HCT116 (cell line): ENCODE results near the gene TEF. TPM values are rescaled to one million over a fixed set of nuclear protein-coding genes. Genes with fewer than 3 reads are reported as not detected.

Experiments
- ATAC-seq: fragments of 200-7000 bp; cut with Tn5 transposase; 2 replicates; pipeline ENCODE4 v1.9.1; 2020; ENCODE audit warnings: mild to moderate bottlenecking, moderate library complexity
- BruUV-seq: library from RNA; stranded (reverse); fragments of 400-500 nt; replicated peaks from 2 replicates; lab custom pipeline; 2021; lab: Mats Ljungman, UMichigan
- CTCF ChIA-PET: fragments of 300-600 bp; sonication (Branson Sonifier 250); formaldehyde crosslinking; loops from one replicate; lab custom pipeline; 2021; ENCODE audit warnings: antibody characterized with exemption; lab: Charles Lee
- POLR2A ChIA-PET: fragments of 300-600, 350-600 bp; sonication (Branson Sonifier 250); formaldehyde crosslinking; loops from one replicate; lab custom pipeline; 2021; ENCODE audit warnings: antibody characterized with exemption; lab: Charles Lee
- RAD21 ChIA-PET, 2 experiments: fragments of 300-600 bp; sonication (Branson Sonifier 250); formaldehyde crosslinking; loops; one replicate each; lab custom pipeline; 2023; ENCODE audit warnings: low total read pairs in 2 of 2; ENCODE audit not compliant: uncharacterized antibody in 2 of 2, unreplicated experiment in 2 of 2, low non-redundant PET in 1 of 2; lab: Charles Lee
- DNase-seq: peaks from one replicate; pipeline ENCODE4 v3.0.0-alpha.2; 2010; ENCODE audit warnings: low read depth, low spot score
- H2AFZ ChIP-seq: fragments of 200-600 bp; shearing (Covaris generic), sonication (generic); 2 replicates; pipeline ENCODE4 v1.6.1; 2017; ENCODE audit warnings: low read depth, mixed run types, mixed read lengths, antibody characterized with exemption, low read length; ENCODE audit not compliant: poor library complexity, severe bottlenecking
- H3K27ac ChIP-seq: 2 replicates; pipeline ENCODE4 v1.5.1; 2012; ENCODE audit warnings: low read depth, low read length
- H3K27me3 ChIP-seq: fragments of 200-600 bp; sonication (generic); 2 replicates; pipeline ENCODE4 v1.6.1; 2016; ENCODE audit warnings: mixed run types, low read length, mixed read lengths; ENCODE audit not compliant: insufficient read depth
- H3K36me3 ChIP-seq, 2 experiments: fragments of 200-500 bp in 1 of 2; fragments of 200-600 bp in 1 of 2; sonication (Bioruptor generic) in 1 of 2; sonication (generic) in 1 of 2; 2 replicates each; pipeline versions ENCODE4 v1.5.1 to v1.6.1; 2014 to 2016; ENCODE audit warnings: low read length in 2 of 2, inconsistent platforms in 1 of 2, mixed read lengths in 1 of 2, mixed run types in 1 of 2; ENCODE audit not compliant: insufficient read depth in 2 of 2, control insufficient read depth in 1 of 2
- H3K4me1 ChIP-seq, 2 experiments: fragments of 200-600 bp in 1 of 2; sonication (generic) in 1 of 2; 2 replicates each; pipeline versions ENCODE4 v1.5.1 to v1.6.1; 2012 to 2017; ENCODE audit warnings: low read length in 2 of 2, inconsistent platforms in 1 of 2, mild to moderate bottlenecking in 1 of 2, mixed read lengths in 1 of 2, mixed run types in 1 of 2, moderate library complexity in 1 of 2; ENCODE audit not compliant: insufficient read depth in 2 of 2, control insufficient read depth in 1 of 2
- H3K4me2 ChIP-seq: fragments of 200-600 bp; sonication (generic); 2 replicates; pipeline ENCODE4 v1.6.1; 2017; ENCODE audit warnings: mixed run types, low read length, mixed read lengths
- H3K4me3 ChIP-seq, 2 experiments: fragments of 200-600 bp in 1 of 2; sonication (generic) in 1 of 2; replicated peaks in 1 of 2; 2 replicates each; pipeline ENCODE4 v1.5.1; 2011 to 2016; ENCODE audit warnings: low read length in 2 of 2, control low read depth in 1 of 2, low read depth in 1 of 2, mild to moderate bottlenecking in 1 of 2, mixed read lengths in 1 of 2, mixed run types in 1 of 2
- H3K79me2 ChIP-seq: fragments of 200-600 bp; sonication (generic); 2 replicates; pipeline ENCODE4 v1.6.1; 2017; ENCODE audit warnings: mild to moderate bottlenecking, mixed run types, low read length, moderate library complexity, mixed read lengths; ENCODE audit not compliant: insufficient read depth
- H3K9ac ChIP-seq: fragments of 200-600 bp; sonication (generic); 2 replicates; pipeline ENCODE4 v1.6.1; 2016; ENCODE audit warnings: low read length, mixed read lengths
- H3K9me2 ChIP-seq: fragments of 200-600 bp; sonication (generic), shearing (Covaris generic); 2 replicates; pipeline ENCODE4 v1.6.1; 2017; ENCODE audit warnings: mixed run types, mild to moderate bottlenecking, moderate library complexity; ENCODE audit not compliant: insufficient read depth
- H3K9me3 ChIP-seq, 2 experiments: fragments of 200-500 bp in 1 of 2; fragments of 200-600 bp in 1 of 2; sonication (Bioruptor generic) in 1 of 2; sonication (generic) in 1 of 2; 2 replicates each; pipeline ENCODE4 v1.6.1; 2014 to 2017; ENCODE audit warnings: low read length in 2 of 2, mixed read lengths in 2 of 2, inconsistent platforms in 1 of 2, low read depth in 1 of 2, mild to moderate bottlenecking in 1 of 2, mixed run types in 1 of 2, moderate library complexity in 1 of 2; ENCODE audit not compliant: control insufficient read depth in 1 of 2, insufficient read depth in 1 of 2
- H4K20me1 ChIP-seq: fragments of 200-600 bp; sonication (generic), shearing (Covaris generic); 2 replicates; pipeline ENCODE4 v1.6.1; 2017; ENCODE audit warnings: mixed run types, mild to moderate bottlenecking, moderate library complexity; ENCODE audit not compliant: insufficient read depth
- CEBPB ChIP-seq: IDR thresholded peaks from 2 replicates; pipeline ENCODE4 v1.6.1; 2012; ENCODE audit warnings: low read depth
- EZH2 ChIP-seq: fragments of 200-600 bp; sonication (generic); IDR thresholded peaks from 2 replicates; pipeline ENCODE4 v1.6.1; 2017; ENCODE audit warnings: antibody characterized with exemption, mixed run types
- EZH2phosphoT487 ChIP-seq: fragments of 200-600 bp; IDR thresholded peaks from 2 replicates; pipeline ENCODE4 v1.6.1; 2018; ENCODE audit warnings: antibody characterized with exemption, borderline replicate concordance
- JUND ChIP-seq: IDR thresholded peaks from 2 replicates; pipeline ENCODE4 v1.6.1; 2012
- POLR2A ChIP-seq: IDR thresholded peaks from 2 replicates; pipeline ENCODE4 v1.7.0; 2011; ENCODE audit warnings: borderline replicate concordance; ENCODE audit not compliant: insufficient read depth, insufficient read length; ENCODE audit errors: extremely low read depth
- POLR2AphosphoS5 ChIP-seq: IDR thresholded peaks from 2 replicates; pipeline ENCODE4 v1.6.1; 2011; ENCODE audit warnings: mild to moderate bottlenecking, low read depth, low read length, moderate library complexity
- RAD21 ChIP-seq: IDR thresholded peaks from 2 replicates; pipeline ENCODE4 v1.6.1; 2012; ENCODE audit warnings: low read depth, mild to moderate bottlenecking
- SIN3A ChIP-seq: IDR thresholded peaks from 2 replicates; pipeline ENCODE4 v1.6.1; 2012; ENCODE audit warnings: low read depth
- SRF ChIP-seq: IDR thresholded peaks from 2 replicates; pipeline ENCODE4 v1.6.1; 2012; ENCODE audit warnings: low read depth
- TCF7L2 ChIP-seq: IDR thresholded peaks from 2 replicates; pipeline ENCODE4 v1.7.0; 2011; ENCODE audit warnings: borderline replicate concordance, inconsistent platforms; ENCODE audit not compliant: insufficient read depth, insufficient read length; ENCODE audit errors: extremely low read depth
- YY1 ChIP-seq: IDR thresholded peaks from 2 replicates; pipeline ENCODE4 v1.6.1; 2011; ENCODE audit warnings: low read length, low read depth, moderate library complexity, mild to moderate bottlenecking; ENCODE audit not compliant: insufficient replicate concordance; ENCODE audit errors: extremely low read depth
- ZFX ChIP-seq: fragments of 450-650 bp; IDR thresholded peaks from 2 replicates; pipeline ENCODE4 v1.6.1; 2017
- intact Hi-C: fragments of 100-400 bp; cut with micrococcal nuclease; formaldehyde crosslinking; loops from 2 replicates; pipeline ENCODE4 v1.10.0; 2022
- total RNA-seq: library from RNA; stranded (reverse); gene quantifications from one replicate; pipeline ENCODE4 v1.2.1, GENCODE V29; 2021; ENCODE audit not compliant: unreplicated experiment
- TF ChIP-seq, protein P1 (sequence below): IDR thresholded peaks from 2 replicates; pipeline ENCODE4 v1.6.1; 2012
- TF ChIP-seq, protein P2 (sequence below): IDR thresholded peaks from 2 replicates; pipeline ENCODE4 v1.6.1; 2011; ENCODE audit warnings: mild to moderate bottlenecking, low read length, moderate library complexity; ENCODE audit not compliant: insufficient replicate concordance; ENCODE audit errors: extremely low read depth

Gene TEF
- total RNA-seq, 1 experiment from 2014 or later, result 16.5 TPM

DNA sequence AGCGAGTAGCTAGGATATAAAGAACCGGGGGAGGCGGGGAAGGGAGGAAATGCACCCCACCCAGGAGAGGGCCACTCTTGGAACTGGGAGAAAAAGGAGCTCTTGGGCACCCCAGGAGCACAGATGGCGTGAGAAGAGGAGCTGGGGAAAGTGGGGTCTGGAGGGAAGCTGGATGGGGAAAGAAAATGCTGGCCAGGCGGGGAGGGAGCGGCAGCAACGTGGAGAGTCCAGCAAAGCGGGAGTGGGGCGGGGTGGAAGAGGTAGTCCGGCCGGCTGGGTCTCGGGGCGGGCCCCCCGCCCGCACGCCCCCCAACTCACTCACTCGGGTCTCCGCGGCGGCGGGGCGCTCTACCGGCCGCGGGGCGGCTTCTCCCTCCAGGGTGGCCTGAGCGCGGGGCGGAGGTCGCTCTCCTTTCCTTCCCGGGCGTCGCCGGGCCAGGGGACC, 64.3 kb downstream of the TEF start:
- Histone ChIP-seq H3K36me3 (peaks cover 5 to 14% of the 10 kb centered on the region in 2 experiments; a peak in 2 of 4 replicates), H3K4me2 (peak overlapping the region; percentile 99), H3K27ac (peak overlapping the region; percentile 100), H3K9ac (peak overlapping the region; percentile 96), H3K9me2 (no peaks in the 10 kb centered on the region), H3K4me3 (peak overlapping the region; percentile 93 to 94), H3K9me3 (no peaks in the 10 kb centered on the region), H3K27me3 (no peaks in the 10 kb centered on the region), H3K4me1 (peaks cover 5 to 29% of the 10 kb centered on the region in 2 experiments; a peak in 3 of 4 replicates), H3K79me2 (peaks cover 53% of the 10 kb centered on the region), H2AFZ (no peak overlapping the region), H4K20me1 (no peaks in the 10 kb centered on the region)
- intact Hi-C loops, result loop anchor here (2.0 to 10.0 kb wide), 2 partner anchors 71 to 351 kb away; partner anchors contain the start of gene EP300
- DNase-seq, result no peak
- no peak for TF ChIP-seq CEBPB
- no TSS peak for BruUV-seq
- RAD21 ChIA-PET, result interaction anchor here in 1 of 2 experiments (1.2 kb wide), 1 partner anchor 42 kb away, joined by 3 read pairs; no protein-coding TSS in a partner anchor
- CTCF ChIA-PET, result interaction anchor here (1.0 to 1.8 kb wide), 2 partner anchors 42 to 71 kb away, joined by 3 to 6 read pairs; no protein-coding TSS in a partner anchor
- POLR2A ChIA-PET, result interaction anchor here (0.7 to 5.0 kb wide), 19 partner anchors 10 to 523 kb away, joined by 3 to 57 read pairs (median 4); partner anchors contain the start of genes ACO2, PHF5A, PMM1 and RANGAP1
- no peak for ATAC-seq

DNA sequence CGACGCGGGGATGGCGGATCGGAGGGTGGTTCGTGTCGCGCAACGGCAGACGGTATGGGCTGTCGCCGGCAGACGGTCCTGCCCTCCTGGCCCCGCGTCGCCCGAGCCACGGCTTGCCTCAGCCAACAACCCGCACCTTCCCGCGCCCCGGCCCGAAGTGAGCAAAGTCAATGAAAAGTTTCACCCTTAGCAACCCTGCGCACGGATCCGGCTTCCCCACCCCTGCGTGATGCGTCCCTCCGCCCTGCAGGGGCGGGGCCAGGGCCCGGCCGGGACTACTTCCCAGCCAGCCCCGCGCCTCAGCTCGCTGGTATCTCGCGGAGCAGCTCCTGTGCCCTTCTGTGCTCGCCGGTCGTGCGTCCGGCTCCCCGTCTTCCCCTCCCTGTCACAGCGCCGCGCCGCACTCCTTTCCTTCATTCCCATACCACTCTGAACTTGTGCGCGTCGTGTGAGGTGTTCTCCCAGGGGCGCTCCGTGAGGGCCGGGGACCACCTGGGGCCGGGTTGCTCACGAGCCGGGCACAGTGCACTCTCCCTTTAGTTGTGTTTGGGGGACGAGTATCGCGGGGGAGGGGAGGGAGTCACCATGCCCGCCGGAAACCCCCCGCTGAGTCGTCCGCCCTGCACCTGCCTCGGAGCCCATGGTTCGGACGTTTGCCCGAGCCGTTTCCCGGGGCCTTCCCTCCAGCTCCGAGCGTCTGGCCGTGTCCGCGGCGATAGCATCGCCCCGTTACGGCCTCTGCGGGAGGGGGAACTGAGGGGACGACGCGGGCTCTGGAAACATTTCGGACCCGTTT, 65.1 kb downstream of the TEF start, which contains the start of gene TOB2:
TOB2 (minus strand) TSS at position 163 of the 796 bp plus-strand sequence. CDS start 9,456 bp downstream, outside the sequence.
- intact Hi-C loops, result loop anchor here (2.0 to 10.0 kb wide), 2 partner anchors 70 to 352 kb away; partner anchors contain the start of gene EP300
- Histone ChIP-seq H3K27ac (peak within 1 kb of the TSS; percentile 100), H4K20me1 (no peaks in the 10 kb centered on the region), H3K79me2 (peaks cover 47% of the 10 kb centered on the region), H2AFZ (no peak within 1 kb of the TSS), H3K4me3 (peak within 1 kb of the TSS; percentile 93 to 94), H3K9ac (peak within 1 kb of the TSS; percentile 96), H3K9me3 (no peaks in the 10 kb centered on the region), H3K27me3 (no peaks in the 10 kb centered on the region), H3K4me2 (peak within 1 kb of the TSS; percentile 99), H3K9me2 (no peaks in the 10 kb centered on the region), H3K36me3 (peaks cover 5 to 14% of the 10 kb centered on the region in 2 experiments; a peak in 2 of 4 replicates), H3K4me1 (peaks cover 5 to 29% of the 10 kb centered on the region in 2 experiments; a peak in 3 of 4 replicates)
- ATAC-seq (peak; percentile 52), DNase-seq (peak; percentile 93)
- ChIA-PET CTCF (interaction anchor here (1.0 to 1.8 kb wide), 2 partner anchors 43 to 71 kb away, joined by 3 to 6 read pairs; no protein-coding TSS in a partner anchor), RAD21 (interaction anchor here in 1 of 2 experiments (1.2 kb wide), 1 partner anchor 43 kb away, joined by 3 read pairs; no protein-coding TSS in a partner anchor), POLR2A (interaction anchor here (0.6 to 5.0 kb wide), 20 partner anchors 9 to 1514 kb away, joined by 3 to 57 read pairs (median 4); partner anchors contain the start of genes ACO2, PHF5A, PMM1 and RANGAP1)
- BruUV-seq, result TSS peak; percentile 94
- TF ChIP-seq, protein P1, sequence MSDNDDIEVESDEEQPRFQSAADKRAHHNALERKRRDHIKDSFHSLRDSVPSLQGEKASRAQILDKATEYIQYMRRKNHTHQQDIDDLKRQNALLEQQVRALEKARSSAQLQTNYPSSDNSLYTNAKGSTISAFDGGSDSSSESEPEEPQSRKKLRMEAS, result no peak
- peak; percentile 13; the same call in 1 of the 2 replicates for TF ChIP-seq ZFX
- no peak for TF ChIP-seq EZH2
- peak; percentile 98 for TF ChIP-seq POLR2A
- TF ChIP-seq, protein P2, sequence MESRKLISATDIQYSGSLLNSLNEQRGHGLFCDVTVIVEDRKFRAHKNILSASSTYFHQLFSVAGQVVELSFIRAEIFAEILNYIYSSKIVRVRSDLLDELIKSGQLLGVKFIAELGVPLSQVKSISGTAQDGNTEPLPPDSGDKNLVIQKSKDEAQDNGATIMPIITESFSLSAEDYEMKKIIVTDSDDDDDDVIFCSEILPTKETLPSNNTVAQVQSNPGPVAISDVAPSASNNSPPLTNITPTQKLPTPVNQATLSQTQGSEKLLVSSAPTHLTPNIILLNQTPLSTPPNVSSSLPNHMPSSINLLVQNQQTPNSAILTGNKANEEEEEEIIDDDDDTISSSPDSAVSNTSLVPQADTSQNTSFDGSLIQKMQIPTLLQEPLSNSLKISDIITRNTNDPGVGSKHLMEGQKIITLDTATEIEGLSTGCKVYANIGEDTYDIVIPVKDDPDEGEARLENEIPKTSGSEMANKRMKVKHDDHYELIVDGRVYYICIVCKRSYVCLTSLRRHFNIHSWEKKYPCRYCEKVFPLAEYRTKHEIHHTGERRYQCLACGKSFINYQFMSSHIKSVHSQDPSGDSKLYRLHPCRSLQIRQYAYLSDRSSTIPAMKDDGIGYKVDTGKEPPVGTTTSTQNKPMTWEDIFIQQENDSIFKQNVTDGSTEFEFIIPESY, result peak; percentile 82
- peak; percentile 100 for TF ChIP-seq POLR2AphosphoS5
- no peak for TF ChIP-seq EZH2phosphoT487
- peak; percentile 52 for TF ChIP-seq TCF7L2
- no peak for TF ChIP-seq SIN3A
- no peak for TF ChIP-seq RAD21
- peak; percentile 88 for TF ChIP-seq YY1
- TF ChIP-seq SRF, result no peak
- no peak for TF ChIP-seq JUND
